ENCODE data around the gene NECTIN2.

DNA sequence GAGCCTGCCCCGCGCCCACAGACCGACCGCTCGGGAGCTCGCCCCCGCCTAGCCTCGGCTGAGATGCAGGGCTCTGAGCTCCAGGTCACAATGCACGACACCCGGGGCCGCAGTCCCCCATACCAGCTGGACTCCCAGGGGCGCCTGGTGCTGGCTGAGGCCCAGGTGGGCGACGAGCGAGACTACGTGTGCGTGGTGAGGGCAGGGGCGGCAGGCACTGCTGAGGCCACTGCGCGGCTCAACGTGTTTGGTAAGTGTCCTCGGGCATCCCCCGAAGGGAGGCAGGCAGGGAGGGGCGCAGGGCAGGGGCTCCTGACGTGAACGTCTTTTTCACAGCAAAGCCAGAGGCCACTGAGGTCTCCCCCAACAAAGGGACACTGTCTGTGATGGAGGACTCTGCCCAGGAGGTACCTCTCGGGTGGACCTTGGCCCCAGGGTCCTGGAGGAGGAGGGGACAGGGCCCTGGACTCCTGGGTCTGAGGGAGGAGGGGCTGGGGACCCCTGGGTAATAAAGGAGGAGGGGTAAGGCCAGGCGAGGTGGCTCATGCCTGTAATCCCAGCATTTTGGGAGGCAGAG, 33.9 kb upstream of the NECTIN2 start:
- TF ChIP-seq EZH2 (IDR thresholded peaks at IDR 0.05) (no peak), POLR2AphosphoS5 (IDR thresholded peaks at IDR 0.05; ENCODE audit: borderline replicate concordance, low read depth, low read length) (no peak)

All from SK-N-MC (cell line).